HPDE6-E6E7 (cell line): ENCODE measurements around the gene M6PR.

ENCODE experiments used
- DNase-seq: peaks from one replicate; pipeline ENCODE4 v3.0.0; 2011; ENCODE audit warnings: missing footprints; ENCODE audit errors: extremely low spot score

Gene M6PR

DNA sequence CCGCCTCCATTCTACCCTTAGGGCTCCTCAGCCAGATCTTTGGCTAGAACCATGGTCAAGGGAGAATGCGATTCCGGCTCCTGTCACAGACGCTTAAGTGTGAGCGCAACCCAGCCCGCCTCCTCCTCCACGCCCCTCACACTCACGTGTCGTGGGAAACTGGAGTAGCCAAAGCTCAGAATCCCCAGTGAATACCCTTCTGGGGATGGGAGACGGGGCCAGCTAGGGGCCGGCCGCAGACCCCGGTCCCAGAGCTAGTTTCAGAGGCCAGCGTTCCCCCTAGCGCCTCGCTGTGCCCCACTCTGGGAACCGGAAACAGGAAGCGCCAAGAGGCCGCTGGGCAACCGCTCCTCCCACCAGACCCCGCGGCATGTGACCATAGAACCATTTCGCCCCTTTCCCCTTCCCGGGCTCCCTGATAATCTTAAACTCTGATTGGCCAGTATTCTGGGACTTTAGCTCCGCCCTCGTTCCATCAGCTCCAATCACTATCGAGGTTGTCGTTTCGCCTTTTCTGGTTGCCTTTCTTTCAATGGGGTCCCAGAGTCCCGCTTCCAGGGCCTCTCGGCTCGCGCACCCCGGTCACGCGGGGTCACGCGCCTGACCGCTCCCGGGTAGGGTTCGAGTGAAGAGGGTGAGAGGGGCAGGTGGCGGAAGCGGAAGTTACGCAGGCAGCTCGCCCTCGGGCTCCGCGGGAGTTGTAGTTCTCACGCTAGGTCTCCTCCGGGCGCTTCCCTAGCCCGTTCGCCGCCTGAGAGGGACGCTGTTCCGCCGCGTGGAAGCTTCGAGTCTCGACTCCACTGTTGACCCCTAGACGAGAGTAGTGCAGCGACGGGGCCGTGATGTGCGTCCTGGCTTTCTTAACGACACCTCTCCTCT lies at the start of gene M6PR:
TSS of gene M6PR (minus strand) at position 304 of the 879 bp plus-strand sequence. CDS start 3,241 bp downstream, outside the sequence.
- DNase-seq, result peak; percentile 92

DNA sequence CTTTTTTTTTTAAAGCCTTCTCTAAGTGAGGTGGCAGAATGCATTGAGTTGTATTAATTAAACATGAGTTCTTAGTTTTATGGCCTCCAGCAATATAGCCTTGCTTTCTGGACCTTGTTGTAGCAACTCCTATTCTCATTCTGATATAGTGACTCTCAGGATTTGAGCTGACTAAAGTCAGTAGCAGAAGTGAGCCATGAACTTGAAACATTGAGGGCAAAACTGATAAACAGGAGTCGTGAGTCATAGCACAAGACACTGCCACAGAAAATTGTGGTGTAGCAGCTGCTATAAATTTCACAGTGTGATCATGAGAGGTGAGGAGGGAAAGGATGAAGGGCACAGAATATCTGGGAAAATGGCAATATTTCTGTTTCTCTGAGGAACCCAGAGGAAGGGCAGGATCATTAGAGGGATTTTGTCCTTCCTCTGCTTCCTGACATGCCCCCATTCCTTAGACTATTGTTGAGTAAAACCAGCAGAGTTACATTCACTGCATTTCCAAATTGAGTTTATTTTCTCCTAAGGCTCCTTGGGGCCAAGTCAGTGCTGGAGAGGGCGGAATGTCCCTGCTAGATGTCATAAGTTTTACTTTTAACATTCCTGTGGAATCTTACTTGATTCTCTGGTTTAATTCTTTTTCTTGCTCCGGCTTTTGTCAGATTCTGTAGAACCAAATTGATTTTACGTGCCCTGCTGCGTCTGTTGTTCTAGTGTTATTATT lies 47.4 kb upstream of the M6PR start:
- no peak for DNase-seq

GRCh38 chr12:8995021-8995775 lies 45.8 kb upstream of the M6PR start:
- DNase-seq, result no peak

DNA sequence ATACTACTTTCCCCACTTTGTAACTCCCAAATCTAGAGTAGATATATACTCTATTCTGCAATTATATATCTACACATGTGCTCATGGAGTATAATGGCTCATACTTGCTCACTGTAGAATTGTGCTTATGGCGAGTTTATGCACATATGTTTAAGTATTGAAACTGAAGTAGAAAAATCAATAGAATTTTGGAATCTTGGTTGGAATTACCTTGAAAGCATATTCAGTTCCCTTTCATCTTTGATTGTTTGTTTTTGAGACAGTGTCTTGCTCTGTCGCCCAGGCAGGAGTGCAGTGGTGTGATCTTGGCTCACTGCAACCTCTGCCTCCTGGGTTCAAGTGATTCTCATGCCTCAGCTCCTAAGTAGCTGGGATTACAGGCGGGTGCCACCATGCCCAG lies 44.4 kb upstream of the M6PR start:
- no peak for DNase-seq

GRCh38 chr12:8991371-8992345 lies 42.2 kb upstream of the M6PR start:
- no peak for DNase-seq

DNA sequence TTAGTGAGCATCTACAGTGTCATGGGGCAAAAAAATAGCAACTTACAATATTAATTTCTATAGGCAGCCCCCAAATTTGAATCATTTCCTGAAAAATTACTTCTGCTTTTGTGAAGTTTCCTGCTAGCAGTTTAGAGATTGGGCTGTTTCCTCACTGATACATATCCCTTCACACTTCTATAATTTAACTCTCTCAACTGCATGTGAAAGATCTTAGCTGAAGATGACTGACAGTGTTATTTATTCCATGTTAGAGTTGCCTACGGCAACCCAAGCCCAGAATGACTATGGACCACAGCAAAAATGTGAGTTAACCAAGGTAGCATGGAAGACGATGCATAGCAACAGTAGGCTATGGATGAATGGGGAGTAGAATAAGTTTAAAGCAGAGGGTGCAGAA lies 40.0 kb upstream of the M6PR start, which contains the start of gene KLRG1:
TSS of gene KLRG1 (plus strand) at position 134 of the 400 bp plus-strand sequence. CDS start at position 224, 90 bp downstream.
- no peak for DNase-seq

GRCh38 chr12:8987685-8988084 lies 38.2 kb upstream of the M6PR start:
- no peak for DNase-seq

DNA sequence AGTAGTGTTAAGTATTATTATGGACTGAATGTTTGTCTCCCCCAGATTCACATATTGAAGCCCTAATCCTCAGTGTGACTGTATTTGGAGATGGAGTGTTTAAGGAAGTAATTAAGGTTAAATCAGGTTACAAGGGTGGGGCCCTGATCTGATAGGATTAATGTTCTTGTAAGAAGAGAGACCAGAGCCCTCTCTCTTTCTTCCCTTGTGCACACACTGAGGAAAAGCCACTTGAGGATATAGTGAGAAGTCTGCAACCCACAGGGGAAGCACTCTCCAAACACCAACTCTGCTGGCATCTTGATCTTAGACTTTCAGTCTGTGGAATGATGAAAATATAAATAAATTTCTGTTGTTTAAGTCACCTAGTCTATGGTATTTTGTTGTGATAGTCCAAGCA lies 37.7 kb upstream of the M6PR start:
- DNase-seq, result no peak

DNA sequence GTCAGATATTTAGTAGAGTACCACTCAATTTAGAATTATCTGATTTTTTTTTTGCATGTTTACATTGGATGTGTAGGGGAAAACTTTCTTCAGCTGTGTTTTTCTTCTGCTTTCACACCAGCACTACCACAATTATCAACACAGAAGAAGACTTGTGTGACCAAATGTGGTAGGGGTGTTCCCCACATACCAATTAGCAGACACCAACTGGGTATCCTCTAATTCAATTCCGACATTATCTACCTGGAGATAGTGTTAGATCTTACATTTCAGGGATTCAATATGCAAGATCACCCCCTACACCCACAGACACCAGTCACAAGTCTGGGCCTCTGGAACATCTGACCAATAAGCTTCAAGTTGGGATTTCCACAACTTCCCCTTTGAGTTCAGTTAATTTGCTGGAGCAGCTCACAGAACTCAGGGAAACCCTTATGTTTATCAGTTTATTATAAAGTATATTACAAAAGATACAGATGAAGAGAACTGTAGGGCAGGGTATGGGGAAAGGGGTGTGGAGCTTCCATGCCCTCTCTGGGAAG lies 35.8 kb upstream of the M6PR start:
- no peak for DNase-seq

- DNase-seq, result no peak
Observed at GRCh38 chr12:8980137-8980536, 30.7 kb upstream of the M6PR start.

GRCh38 chr12:8970432-8970831 lies 21.0 kb upstream of the M6PR start:
- no peak for DNase-seq

DNA sequence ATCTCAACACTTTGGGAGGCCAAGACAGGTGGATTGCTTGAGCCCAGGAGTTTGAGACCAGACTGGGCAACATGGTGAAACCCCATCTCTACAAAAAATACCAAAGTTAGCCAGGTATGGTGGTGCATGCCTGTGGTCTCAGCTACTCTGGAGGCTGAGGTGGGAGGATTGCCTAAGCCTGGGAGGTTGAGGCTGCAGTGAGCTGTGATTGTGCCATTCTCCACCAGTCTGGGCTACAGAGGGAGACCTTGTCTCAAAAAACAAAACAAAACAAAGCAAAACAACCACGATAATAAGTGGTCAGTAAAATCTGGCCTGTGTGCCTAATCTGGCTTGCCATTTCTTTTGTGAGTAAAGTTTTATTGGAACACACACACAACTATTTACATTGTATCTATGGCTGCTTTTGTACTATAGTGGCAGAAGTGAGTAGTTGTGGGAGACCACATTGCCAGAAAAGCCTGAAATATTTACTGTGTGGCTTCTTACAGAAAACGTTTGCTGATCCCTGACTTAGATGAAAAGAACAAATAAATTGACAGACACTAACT lies 20.5 kb upstream of the M6PR start:
- DNase-seq, result no peak

GRCh38 chr12:8968761-8969160 lies 19.3 kb upstream of the M6PR start:
- no peak for DNase-seq

DNA sequence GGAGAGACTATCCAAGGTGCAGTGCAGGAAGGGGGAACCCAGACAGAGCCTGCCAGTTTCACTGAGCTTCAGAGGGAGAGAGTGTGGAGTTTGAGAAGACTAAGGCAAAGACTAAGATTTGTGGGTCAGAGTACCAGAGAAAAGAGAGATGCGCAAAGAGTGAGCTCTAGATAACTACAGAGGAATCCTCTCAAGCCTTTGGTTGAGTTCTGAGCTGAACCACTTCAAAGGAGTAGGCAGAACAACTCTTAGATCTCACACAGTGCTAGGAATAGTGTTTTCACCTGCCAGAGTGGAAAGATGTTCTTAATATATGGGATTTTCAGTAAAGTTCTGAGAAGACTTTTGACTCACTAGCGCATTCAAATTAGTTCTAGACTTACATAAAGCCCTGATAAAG lies 10.7 kb upstream of the M6PR start:
- no peak for DNase-seq

DNA sequence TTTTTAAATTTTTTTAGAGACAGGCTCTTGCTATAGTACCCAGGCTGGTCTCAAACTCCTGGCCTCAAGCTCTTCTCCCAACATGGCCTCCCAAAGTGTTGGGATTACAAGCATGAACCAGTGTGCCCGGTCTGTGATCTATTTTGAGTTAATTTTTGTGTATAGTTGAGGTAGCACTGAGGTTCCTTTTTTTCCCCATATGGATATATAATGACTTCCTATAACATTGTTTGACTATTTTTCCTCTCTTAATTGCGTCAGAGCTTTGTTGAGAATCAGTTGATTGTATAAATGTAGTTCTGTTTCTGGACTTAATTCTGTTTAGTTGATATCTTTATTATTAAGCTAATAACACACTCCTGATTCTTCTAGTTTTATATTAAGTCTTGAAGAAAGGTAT lies 8.6 kb upstream of the M6PR start:
- DNase-seq, result no peak

GRCh38 chr12:8957561-8957960 lies 8.1 kb upstream of the M6PR start:
- DNase-seq, result no peak

- no peak for DNase-seq
Observed at GRCh38 chr12:8956772-8957171, 7.3 kb upstream of the M6PR start.

DNA sequence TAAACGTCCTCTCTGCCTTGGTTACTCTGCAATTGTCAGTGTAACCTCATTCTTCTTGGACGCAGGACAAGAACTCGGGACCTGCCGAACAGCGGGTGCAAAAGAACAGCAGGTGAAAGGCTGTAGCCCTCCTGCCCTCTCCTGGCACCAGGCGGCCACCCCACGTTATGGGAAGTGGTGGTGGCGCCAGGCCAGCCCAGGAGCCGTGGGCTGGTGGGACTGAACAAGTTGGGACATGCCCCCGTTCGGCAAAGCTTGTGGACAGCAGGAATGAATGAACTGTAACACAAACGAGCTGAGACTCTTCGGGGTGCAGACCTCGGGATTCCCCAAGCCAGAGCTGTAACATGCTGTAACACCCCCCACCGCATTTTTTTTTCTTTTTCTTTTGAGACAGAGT lies 6.6 kb upstream of the M6PR start:
- no peak for DNase-seq

DNA sequence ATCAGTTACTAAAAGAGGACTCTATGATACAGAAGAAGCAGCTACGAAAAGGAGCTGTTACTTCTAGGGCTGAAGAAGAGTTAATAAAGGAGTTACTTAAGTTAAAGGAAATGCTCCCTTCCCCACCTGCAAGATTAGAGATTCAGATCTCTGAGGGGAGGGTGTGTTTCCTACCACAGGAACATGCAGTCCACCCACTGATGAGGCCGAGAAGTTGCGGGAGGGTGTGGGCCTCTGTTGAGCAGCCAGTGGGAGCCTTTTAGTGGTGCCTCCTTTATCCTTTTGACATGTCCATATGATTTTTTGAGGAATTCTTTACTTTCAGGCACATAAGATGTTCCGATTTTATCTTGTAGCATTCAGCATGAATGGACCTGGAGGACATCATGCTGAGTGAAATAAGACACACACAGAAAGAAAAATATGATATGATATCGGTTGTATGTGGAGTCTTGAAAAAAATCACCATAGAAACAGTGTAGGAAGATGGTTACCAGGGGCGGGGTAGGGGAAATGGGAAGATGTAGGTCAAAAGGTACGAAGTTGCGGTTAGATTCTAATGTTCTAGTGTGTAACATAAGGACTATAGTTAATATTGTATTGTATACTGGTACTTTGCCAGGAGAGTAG lies 4.4 kb upstream of the M6PR start:
- no peak for DNase-seq

- no peak for DNase-seq
Observed at GRCh38 chr12:8951744-8952143, 2.3 kb upstream of the M6PR start.
